Measurements from ENCODE around the gene ZNF730.

GRCh38 chr19:23093832-23094231, 23.0 kb upstream of the ZNF730 start:
- TF ChIP-seq, protein P1, sequence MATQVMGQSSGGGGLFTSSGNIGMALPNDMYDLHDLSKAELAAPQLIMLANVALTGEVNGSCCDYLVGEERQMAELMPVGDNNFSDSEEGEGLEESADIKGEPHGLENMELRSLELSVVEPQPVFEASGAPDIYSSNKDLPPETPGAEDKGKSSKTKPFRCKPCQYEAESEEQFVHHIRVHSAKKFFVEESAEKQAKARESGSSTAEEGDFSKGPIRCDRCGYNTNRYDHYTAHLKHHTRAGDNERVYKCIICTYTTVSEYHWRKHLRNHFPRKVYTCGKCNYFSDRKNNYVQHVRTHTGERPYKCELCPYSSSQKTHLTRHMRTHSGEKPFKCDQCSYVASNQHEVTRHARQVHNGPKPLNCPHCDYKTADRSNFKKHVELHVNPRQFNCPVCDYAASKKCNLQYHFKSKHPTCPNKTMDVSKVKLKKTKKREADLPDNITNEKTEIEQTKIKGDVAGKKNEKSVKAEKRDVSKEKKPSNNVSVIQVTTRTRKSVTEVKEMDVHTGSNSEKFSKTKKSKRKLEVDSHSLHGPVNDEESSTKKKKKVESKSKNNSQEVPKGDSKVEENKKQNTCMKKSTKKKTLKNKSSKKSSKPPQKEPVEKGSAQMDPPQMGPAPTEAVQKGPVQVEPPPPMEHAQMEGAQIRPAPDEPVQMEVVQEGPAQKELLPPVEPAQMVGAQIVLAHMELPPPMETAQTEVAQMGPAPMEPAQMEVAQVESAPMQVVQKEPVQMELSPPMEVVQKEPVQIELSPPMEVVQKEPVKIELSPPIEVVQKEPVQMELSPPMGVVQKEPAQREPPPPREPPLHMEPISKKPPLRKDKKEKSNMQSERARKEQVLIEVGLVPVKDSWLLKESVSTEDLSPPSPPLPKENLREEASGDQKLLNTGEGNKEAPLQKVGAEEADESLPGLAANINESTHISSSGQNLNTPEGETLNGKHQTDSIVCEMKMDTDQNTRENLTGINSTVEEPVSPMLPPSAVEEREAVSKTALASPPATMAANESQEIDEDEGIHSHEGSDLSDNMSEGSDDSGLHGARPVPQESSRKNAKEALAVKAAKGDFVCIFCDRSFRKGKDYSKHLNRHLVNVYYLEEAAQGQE (IDR thresholded peaks at IDR 0.05; ENCODE audit: low read depth): no peak
- no peak for TF ChIP-seq CEBPB (IDR thresholded peaks at IDR 0.05)
- TF ChIP-seq FOXM1 (IDR thresholded peaks at IDR 0.05; ENCODE audit: borderline replicate concordance, low read depth): no peak
- no peak for TF ChIP-seq EP300 (IDR thresholded peaks at IDR 0.05; ENCODE audit: borderline replicate concordance)
- no peak for TF ChIP-seq TCF12 (IDR thresholded peaks at IDR 0.05; ENCODE audit: low read depth)
- TF ChIP-seq, protein P2, sequence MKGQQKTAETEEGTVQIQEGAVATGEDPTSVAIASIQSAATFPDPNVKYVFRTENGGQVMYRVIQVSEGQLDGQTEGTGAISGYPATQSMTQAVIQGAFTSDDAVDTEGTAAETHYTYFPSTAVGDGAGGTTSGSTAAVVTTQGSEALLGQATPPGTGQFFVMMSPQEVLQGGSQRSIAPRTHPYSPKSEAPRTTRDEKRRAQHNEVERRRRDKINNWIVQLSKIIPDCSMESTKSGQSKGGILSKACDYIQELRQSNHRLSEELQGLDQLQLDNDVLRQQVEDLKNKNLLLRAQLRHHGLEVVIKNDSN (IDR thresholded peaks at IDR 0.05): no peak
- no peak for TF ChIP-seq YY1 (IDR thresholded peaks at IDR 0.05; ENCODE audit: low read depth)
- TF ChIP-seq TAF1 (IDR thresholded peaks at IDR 0.05; ENCODE audit: low read depth): no peak

All from Ishikawa (cell line).